ENCODE data around the gene CNTRL.
"Not testable (repeated sequence)": the region's sequence is repeated elsewhere in the genome, so short reads cannot be mapped to it uniquely, and the experiment has no call there.

CNTRL gene

GRCh38 chr9:121125590-121125989 lies 50.8 kb downstream of the CNTRL start:
- Mint-ChIP-seq H3K4me3 (no peak overlapping the region), H3K9me3 (peaks cover 5% of the 10 kb centered on the region), H3K27me3 (ENCODE audit: low read depth) (no peaks in the 10 kb centered on the region), H3K27ac (no peak overlapping the region), H3K36me3 (ENCODE audit: low read depth) (peaks cover 72% of the 10 kb centered on the region), H3K4me1 (ENCODE audit: low read depth) (peaks cover 43% of the 10 kb centered on the region)
- DNase-seq (ENCODE audit: low spot score): no peak

- H3K36me3 Mint-ChIP-seq (ENCODE audit: low read depth): peaks cover 76% of the 10 kb centered on the region
- H3K27me3 Mint-ChIP-seq (ENCODE audit: low read depth); H3K9me3 Mint-ChIP-seq; H3K4me3 Mint-ChIP-seq; DNase-seq (ENCODE audit: low spot score); H3K27ac Mint-ChIP-seq: not testable (repeated sequence)
- peaks cover 42% of the 10 kb centered on the region for H3K4me1 Mint-ChIP-seq (ENCODE audit: low read depth)
Observed at GRCh38 chr9:121129384-121129783, 54.6 kb downstream of the CNTRL start.

DNA sequence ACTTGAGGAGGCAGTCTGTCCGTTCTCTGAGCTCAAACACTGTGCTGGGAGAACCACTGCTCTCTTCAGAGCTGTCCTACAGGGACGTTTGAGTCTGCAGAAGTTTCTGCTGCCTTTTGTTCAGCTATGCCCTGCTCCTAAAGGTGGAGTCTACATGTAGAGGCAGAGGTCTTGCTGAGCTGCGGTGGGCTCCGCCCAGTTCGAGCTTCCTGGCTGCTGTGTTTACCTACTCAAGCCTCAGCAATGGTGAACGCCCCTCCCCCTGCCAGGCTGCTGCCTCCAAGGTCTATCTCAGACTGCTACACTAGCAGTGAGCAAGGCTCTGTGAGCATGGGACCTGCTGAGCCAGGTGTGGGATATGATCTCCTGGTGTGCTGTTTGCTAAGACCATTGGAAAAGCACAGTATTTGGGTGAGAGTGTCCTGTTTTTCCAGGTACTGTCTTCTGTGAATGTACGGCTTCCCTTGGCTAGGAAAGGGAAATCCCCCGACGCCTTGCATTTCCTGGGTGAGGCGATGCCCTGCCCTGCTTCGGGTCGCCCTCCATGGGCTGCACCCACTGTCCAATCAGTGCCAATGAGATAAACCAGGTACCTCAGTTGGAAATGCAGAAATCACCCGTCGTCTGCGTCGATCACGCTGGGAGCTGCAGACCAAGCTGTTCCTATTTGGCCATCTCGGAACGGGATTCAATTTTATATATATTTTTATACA lies 58.5 kb downstream of the CNTRL start:
- Mint-ChIP-seq H3K36me3 (ENCODE audit: low read depth) (peaks cover 76% of the 10 kb centered on the region), H3K4me3 (peak overlapping the region; percentile 42), H3K4me1 (ENCODE audit: low read depth) (peaks cover 49% of the 10 kb centered on the region), H3K27ac (peak overlapping the region; percentile 83), H3K27me3 (ENCODE audit: low read depth) (no peaks in the 10 kb centered on the region), H3K9me3 (peaks cover 5% of the 10 kb centered on the region)
- peak; percentile 32 for DNase-seq (ENCODE audit: low spot score)

GRCh38 chr9:121135642-121136041 lies 60.9 kb downstream of the CNTRL start:
- Mint-ChIP-seq H3K27ac (peak overlapping the region; percentile 51), H3K4me1 (ENCODE audit: low read depth) (peaks cover 34% of the 10 kb centered on the region), H3K9me3 (no peaks in the 10 kb centered on the region), H3K27me3 (ENCODE audit: low read depth) (no peaks in the 10 kb centered on the region), H3K36me3 (ENCODE audit: low read depth) (peaks cover 67% of the 10 kb centered on the region), H3K4me3 (no peak overlapping the region)
- DNase-seq (ENCODE audit: low spot score): no peak

DNA sequence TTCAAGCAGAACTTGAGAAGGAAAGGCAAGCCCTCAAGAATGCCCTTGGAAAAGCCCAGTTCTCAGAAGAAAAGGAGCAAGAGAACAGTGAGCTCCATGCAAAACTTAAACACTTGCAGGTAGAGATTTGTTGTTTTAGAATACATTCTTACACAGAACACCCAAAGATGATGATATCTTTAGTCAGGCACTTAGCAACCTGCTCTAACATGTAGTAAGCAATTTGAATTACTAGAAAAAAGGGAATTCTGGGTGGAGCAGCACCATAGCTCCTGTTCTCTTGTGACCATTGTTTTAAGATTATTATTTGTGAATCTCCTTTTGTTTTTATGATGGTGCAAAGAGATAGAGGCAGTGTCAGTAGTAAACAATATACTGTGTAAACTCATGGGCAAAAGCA lies 63.8 kb downstream of the CNTRL start:
- Mint-ChIP-seq H3K27ac (peak overlapping the region; percentile 17), H3K36me3 (ENCODE audit: low read depth) (peaks cover 71% of the 10 kb centered on the region), H3K4me3 (no peak overlapping the region), H3K27me3 (ENCODE audit: low read depth) (no peaks in the 10 kb centered on the region), H3K9me3 (no peaks in the 10 kb centered on the region), H3K4me1 (ENCODE audit: low read depth) (peaks cover 11% of the 10 kb centered on the region)
- DNase-seq (ENCODE audit: low spot score): no peak

- Mint-ChIP-seq H3K27me3 (ENCODE audit: low read depth) (no peaks in the 10 kb centered on the region), H3K9me3 (no peaks in the 10 kb centered on the region), H3K4me1 (ENCODE audit: low read depth) (peaks cover 11% of the 10 kb centered on the region), H3K36me3 (ENCODE audit: low read depth) (peaks cover 73% of the 10 kb centered on the region), H3K4me3 (no peak overlapping the region), H3K27ac (no peak overlapping the region)
- no peak for DNase-seq (ENCODE audit: low spot score)
Observed at GRCh38 chr9:121138973-121139372, 64.2 kb downstream of the CNTRL start.

DNA sequence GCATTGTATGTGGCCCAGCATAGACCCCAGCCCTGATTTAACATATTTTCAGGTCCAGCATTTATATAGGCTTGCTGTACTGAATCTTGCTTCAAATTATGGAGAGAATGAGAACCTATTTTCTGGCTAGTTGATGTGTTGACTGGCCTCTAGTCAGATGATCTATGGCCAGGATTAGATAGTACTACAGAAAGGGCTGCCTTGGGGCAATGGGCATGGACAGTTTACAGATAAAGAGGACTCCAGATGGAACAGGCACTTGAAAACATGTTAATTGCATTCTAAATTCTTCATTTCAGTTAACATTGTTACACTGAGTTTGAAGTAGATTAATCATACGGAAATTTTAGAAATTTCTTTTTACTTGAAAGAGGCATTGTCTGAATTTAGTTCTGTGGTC lies 65.4 kb downstream of the CNTRL start:
- Mint-ChIP-seq H3K4me3 (no peak overlapping the region), H3K9me3 (no peaks in the 10 kb centered on the region), H3K4me1 (ENCODE audit: low read depth) (peaks cover 8% of the 10 kb centered on the region), H3K27me3 (ENCODE audit: low read depth) (no peaks in the 10 kb centered on the region), H3K36me3 (ENCODE audit: low read depth) (peaks cover 77% of the 10 kb centered on the region), H3K27ac (no peak overlapping the region)
- DNase-seq (ENCODE audit: low spot score): no peak

DNA sequence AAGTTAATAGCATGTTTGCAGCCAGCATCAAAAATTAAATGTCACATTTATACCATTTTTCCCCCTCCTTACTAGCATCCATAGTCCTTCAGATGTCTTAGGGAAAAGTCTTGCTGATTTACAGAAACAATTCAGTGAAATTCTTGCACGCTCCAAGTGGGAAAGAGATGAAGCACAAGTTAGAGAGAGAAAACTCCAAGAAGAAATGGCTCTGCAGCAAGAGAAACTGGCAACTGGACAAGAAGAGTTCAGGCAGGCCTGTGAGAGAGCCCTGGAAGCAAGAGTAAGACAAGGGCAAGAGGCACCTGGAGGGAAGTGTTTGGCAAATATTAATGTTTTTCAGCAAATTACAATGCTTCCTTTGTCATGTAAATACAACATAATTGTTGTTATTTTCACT lies 66.6 kb downstream of the CNTRL start:
- no peak overlapping the region for H3K4me3 Mint-ChIP-seq
- peaks cover 8% of the 10 kb centered on the region for H3K4me1 Mint-ChIP-seq (ENCODE audit: low read depth)
- DNase-seq (ENCODE audit: low spot score): no peak
- peak overlapping the region; percentile 55 for H3K27ac Mint-ChIP-seq
- no peaks in the 10 kb centered on the region for H3K27me3 Mint-ChIP-seq (ENCODE audit: low read depth)
- no peaks in the 10 kb centered on the region for H3K9me3 Mint-ChIP-seq
- peaks cover 76% of the 10 kb centered on the region for H3K36me3 Mint-ChIP-seq (ENCODE audit: low read depth)

DNA sequence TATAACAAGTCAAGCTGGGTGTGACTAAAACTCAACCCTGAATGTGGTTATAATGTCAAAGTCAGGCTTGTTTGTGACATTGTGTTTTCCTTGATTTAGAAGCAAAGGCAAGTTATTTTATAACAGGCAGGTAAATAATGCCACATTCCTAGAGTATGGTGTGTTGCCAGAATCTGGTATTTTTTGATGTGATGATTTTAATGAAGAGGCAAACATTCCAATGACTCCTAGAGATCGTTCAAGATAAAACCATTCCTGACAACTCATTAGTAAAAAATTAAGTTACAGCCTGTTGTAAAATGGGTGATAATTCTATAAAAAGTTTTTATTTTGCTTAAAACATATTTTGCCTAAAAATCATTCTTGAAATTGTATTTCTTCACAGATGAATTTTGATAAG lies 67.0 kb downstream of the CNTRL start:
- DNase-seq (ENCODE audit: low spot score): no peak
- Mint-ChIP-seq H3K4me1 (ENCODE audit: low read depth) (peaks cover 6% of the 10 kb centered on the region), H3K36me3 (ENCODE audit: low read depth) (peaks cover 77% of the 10 kb centered on the region), H3K27ac (no peak overlapping the region), H3K4me3 (no peak overlapping the region), H3K9me3 (no peaks in the 10 kb centered on the region), H3K27me3 (ENCODE audit: low read depth) (no peaks in the 10 kb centered on the region)

GRCh38 chr9:121143771-121144170 lies 69.0 kb downstream of the CNTRL start:
- Mint-ChIP-seq H3K36me3 (ENCODE audit: low read depth) (peaks cover 79% of the 10 kb centered on the region), H3K27ac (no peak overlapping the region), H3K9me3 (no peaks in the 10 kb centered on the region), H3K4me1 (ENCODE audit: low read depth) (peaks cover 4% of the 10 kb centered on the region), H3K4me3 (no peak overlapping the region), H3K27me3 (ENCODE audit: low read depth) (no peaks in the 10 kb centered on the region)
- no peak for DNase-seq (ENCODE audit: low spot score)

DNA sequence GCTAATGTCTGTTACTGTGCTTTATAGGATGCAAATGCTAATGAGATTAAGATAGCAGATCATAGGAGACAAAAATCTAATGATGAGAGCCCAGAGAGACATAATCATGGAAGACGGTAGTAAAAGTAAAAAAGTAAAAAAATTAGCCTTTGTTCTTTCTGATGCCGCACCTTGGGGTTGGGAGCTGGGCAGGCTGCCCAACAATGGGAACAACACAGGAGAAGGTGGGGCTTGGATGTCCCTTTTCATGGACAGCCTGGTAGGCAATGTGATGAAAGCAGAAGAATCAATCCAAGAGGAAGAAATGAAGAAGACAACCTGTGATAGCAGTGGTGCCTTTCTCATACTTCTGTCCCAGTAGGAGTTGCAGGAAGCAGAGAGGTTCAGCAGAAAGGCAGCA lies 69.7 kb downstream of the CNTRL start:
- no peaks in the 10 kb centered on the region for H3K9me3 Mint-ChIP-seq
- no peak overlapping the region for H3K27ac Mint-ChIP-seq
- H3K27me3 Mint-ChIP-seq (ENCODE audit: low read depth): no peaks in the 10 kb centered on the region
- DNase-seq (ENCODE audit: low spot score): no peak
- H3K4me1 Mint-ChIP-seq (ENCODE audit: low read depth): peaks cover 4% of the 10 kb centered on the region
- no peak overlapping the region for H3K4me3 Mint-ChIP-seq
- H3K36me3 Mint-ChIP-seq (ENCODE audit: low read depth): peaks cover 80% of the 10 kb centered on the region

DNA sequence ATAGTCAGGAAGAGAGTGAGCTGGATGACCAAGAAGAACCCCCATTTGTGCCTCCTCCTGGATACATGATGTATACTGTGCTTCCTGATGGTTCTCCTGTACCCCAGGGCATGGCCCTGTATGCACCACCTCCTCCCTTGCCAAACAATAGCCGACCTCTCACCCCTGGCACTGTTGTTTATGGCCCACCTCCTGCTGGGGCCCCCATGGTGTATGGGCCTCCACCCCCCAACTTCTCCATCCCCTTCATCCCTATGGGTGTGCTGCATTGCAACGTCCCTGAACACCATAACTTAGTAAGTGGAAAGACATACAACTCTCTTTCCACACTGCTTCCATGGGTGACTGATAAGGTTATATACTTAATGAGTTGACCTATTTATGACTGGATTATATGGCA lies 75.4 kb downstream of the CNTRL start:
- no peak overlapping the region for H3K27ac Mint-ChIP-seq
- peaks cover 68% of the 10 kb centered on the region for H3K36me3 Mint-ChIP-seq (ENCODE audit: low read depth)
- H3K4me3 Mint-ChIP-seq: no peak overlapping the region
- H3K27me3 Mint-ChIP-seq (ENCODE audit: low read depth): no peaks in the 10 kb centered on the region
- H3K4me1 Mint-ChIP-seq (ENCODE audit: low read depth): peaks cover 30% of the 10 kb centered on the region
- no peaks in the 10 kb centered on the region for H3K9me3 Mint-ChIP-seq
- DNase-seq (ENCODE audit: low spot score): no peak

- Mint-ChIP-seq H3K36me3 (ENCODE audit: low read depth) (peaks cover 72% of the 10 kb centered on the region), H3K27me3 (ENCODE audit: low read depth) (no peaks in the 10 kb centered on the region), H3K4me1 (ENCODE audit: low read depth) (peaks cover 36% of the 10 kb centered on the region), H3K4me3 (no peak overlapping the region), H3K27ac (peak overlapping the region; percentile 64), H3K9me3 (no peaks in the 10 kb centered on the region)
- no peak for DNase-seq (ENCODE audit: low spot score)
Observed at GRCh38 chr9:121153642-121154041, 78.9 kb downstream of the CNTRL start.

GRCh38 chr9:121154782-121155181 lies 80.0 kb downstream of the CNTRL start:
- H3K27ac Mint-ChIP-seq: peak overlapping the region; percentile 41
- no peaks in the 10 kb centered on the region for H3K27me3 Mint-ChIP-seq (ENCODE audit: low read depth)
- no peak for DNase-seq (ENCODE audit: low spot score)
- H3K36me3 Mint-ChIP-seq (ENCODE audit: low read depth): peaks cover 74% of the 10 kb centered on the region
- no peaks in the 10 kb centered on the region for H3K9me3 Mint-ChIP-seq
- H3K4me1 Mint-ChIP-seq (ENCODE audit: low read depth): peaks cover 41% of the 10 kb centered on the region
- no peak overlapping the region for H3K4me3 Mint-ChIP-seq

DNA sequence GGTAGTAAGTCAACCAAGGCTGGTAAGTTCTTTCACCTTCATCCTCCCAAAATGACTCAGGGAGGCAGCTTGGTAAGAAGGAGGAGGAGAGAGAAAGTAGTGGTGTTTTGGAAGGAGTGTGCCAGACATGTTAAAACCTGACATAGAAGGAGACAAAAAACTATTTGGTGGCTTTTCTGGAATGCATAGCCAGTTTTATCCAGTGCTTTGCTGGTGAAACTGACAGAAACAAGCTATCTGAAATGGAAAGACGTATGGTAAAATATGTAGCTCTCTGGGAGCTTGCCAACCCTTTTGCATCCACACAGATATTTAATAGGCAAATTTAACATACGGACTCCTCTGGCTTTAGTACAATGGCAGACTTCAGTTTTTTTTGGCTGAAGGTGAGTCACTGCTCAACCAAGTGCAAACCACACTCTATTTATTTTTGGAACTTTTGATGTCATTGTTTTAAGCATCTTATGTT lies 81.5 kb downstream of the CNTRL start:
- Mint-ChIP-seq H3K36me3 (ENCODE audit: low read depth) (peaks cover 74% of the 10 kb centered on the region), H3K27me3 (ENCODE audit: low read depth) (no peaks in the 10 kb centered on the region), H3K9me3 (no peaks in the 10 kb centered on the region), H3K4me1 (ENCODE audit: low read depth) (peaks cover 39% of the 10 kb centered on the region), H3K27ac (peak overlapping the region; percentile 78), H3K4me3 (no peak overlapping the region)
- DNase-seq (ENCODE audit: low spot score): peak; percentile 10

Data from T-helper 2 cell treated with Interferon-gamma antibody and Interleukin-4, amounts not matched to agents 5 μg/mL and 100 μg/mL, for 36 hours (primary cell).